Parathyroid adenoma (tissue), 2 donors: ENCODE data around the gene HSFX2.
"Not testable (repeated sequence)": the region's sequence is repeated elsewhere in the genome, so short reads cannot be mapped to it uniquely, and the experiment has no call there.

Experiments used
- H2AFZ ChIP-seq: fragments of 300-600 bp; sonication (generic); one replicate; pipeline ENCODE4 v1.7.0; 2017; ENCODE audit warnings: antibody characterized with exemption, mild to moderate bottlenecking
- H3K27ac ChIP-seq: fragments of 300-600 bp; sonication (generic); one replicate; pipeline ENCODE4 v1.7.0; 2017
- H3K27me3 ChIP-seq: fragments of 300-600 bp; sonication (generic); one replicate; pipeline ENCODE4 v1.7.0; 2017; ENCODE audit warnings: low read length; ENCODE audit not compliant: control insufficient read depth, insufficient read depth
- H3K36me3 ChIP-seq: fragments of 300-600 bp; sonication (generic); one replicate; pipeline ENCODE4 v1.7.0; 2017; ENCODE audit warnings: low read length; ENCODE audit not compliant: control insufficient read depth, insufficient read depth
- H3K4me1 ChIP-seq: fragments of 300-600 bp; sonication (generic); one replicate; pipeline ENCODE4 v1.7.0; 2017; ENCODE audit warnings: control low read depth
- H3K4me2 ChIP-seq: fragments of 300-600 bp; sonication (generic); one replicate; pipeline ENCODE4 v1.7.0; 2017; ENCODE audit warnings: low read length
- H3K4me3 ChIP-seq: fragments of 300-600 bp; sonication (generic); one replicate; pipeline ENCODE4 v1.7.0; 2017; ENCODE audit warnings: low read depth, low read length
- H3K79me2 ChIP-seq: fragments of 300-600 bp; sonication (generic); one replicate; pipeline ENCODE4 v1.7.0; 2017; ENCODE audit warnings: control low read depth
- H3K9ac ChIP-seq: fragments of 300-600 bp; sonication (generic); one replicate; pipeline ENCODE4 v1.7.0; 2017; ENCODE audit warnings: mild to moderate bottlenecking
- H3K9me3 ChIP-seq: fragments of 300-600 bp; sonication (generic); one replicate; pipeline ENCODE4 v1.7.0; 2017; ENCODE audit warnings: low read length; ENCODE audit not compliant: control insufficient read depth
- TF ChIP-seq, protein P1 (sequence below): fragments of 300-600 bp; sonication (generic); IDR thresholded peaks from one replicate; pipeline ENCODE4 v1.7.0; 2017; ENCODE audit warnings: antibody characterized with exemption, mild to moderate bottlenecking
- donor health status: primary hyperparathyroidism.

Gene HSFX2

DNA sequence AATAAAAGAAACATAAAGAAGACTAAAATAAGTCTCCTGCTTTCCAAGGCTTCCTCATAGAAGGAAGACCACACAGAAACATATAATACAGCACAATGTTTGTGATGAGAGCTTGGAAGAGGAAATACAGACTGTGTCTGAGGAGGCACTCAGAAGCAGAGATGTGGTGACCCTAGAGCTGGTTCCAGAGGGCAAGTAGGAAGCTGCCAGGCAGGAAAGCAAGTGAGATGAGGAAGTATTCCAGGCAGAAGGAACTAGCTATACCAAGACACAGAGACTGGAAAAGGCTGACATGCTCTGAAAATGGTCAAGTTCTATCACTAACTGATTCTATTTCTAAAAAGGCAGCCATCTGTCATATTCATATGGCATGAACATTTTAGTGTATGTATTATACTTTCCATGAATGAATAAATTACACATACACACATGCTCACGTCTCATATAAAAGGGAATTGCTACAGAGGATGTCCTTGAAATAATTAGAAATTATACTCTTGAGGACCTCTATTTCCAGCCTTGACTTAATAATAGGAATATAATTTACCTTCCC lies 16.6 kb upstream of the HSFX2 start:
- Histone ChIP-seq H2AFZ (no peak overlapping the region), H3K4me3 (no peak overlapping the region), H3K79me2 (peaks cover 8% of the 10 kb centered on the region), H3K27me3 (no peaks in the 10 kb centered on the region), H3K4me1 (no peaks in the 10 kb centered on the region), H3K4me2 (no peak overlapping the region), H3K9me3 (no peaks in the 10 kb centered on the region), H3K9ac (no peak overlapping the region), H3K27ac (no peak overlapping the region), H3K36me3 (no peaks in the 10 kb centered on the region)
- TF ChIP-seq, protein P1, sequence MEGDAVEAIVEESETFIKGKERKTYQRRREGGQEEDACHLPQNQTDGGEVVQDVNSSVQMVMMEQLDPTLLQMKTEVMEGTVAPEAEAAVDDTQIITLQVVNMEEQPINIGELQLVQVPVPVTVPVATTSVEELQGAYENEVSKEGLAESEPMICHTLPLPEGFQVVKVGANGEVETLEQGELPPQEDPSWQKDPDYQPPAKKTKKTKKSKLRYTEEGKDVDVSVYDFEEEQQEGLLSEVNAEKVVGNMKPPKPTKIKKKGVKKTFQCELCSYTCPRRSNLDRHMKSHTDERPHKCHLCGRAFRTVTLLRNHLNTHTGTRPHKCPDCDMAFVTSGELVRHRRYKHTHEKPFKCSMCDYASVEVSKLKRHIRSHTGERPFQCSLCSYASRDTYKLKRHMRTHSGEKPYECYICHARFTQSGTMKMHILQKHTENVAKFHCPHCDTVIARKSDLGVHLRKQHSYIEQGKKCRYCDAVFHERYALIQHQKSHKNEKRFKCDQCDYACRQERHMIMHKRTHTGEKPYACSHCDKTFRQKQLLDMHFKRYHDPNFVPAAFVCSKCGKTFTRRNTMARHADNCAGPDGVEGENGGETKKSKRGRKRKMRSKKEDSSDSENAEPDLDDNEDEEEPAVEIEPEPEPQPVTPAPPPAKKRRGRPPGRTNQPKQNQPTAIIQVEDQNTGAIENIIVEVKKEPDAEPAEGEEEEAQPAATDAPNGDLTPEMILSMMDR = no peak

GRCh38 chrX:149610511-149610910 lies 15.4 kb upstream of the HSFX2 start:
- no peak overlapping the region for H3K9ac ChIP-seq
- no peak overlapping the region for H3K27ac ChIP-seq
- H3K79me2 ChIP-seq = no peaks in the 10 kb centered on the region
- H3K4me2 ChIP-seq = no peak overlapping the region
- no peaks in the 10 kb centered on the region for H3K27me3 ChIP-seq
- H2AFZ ChIP-seq = no peak overlapping the region
- TF ChIP-seq, protein P1 = no peak
- no peaks in the 10 kb centered on the region for H3K9me3 ChIP-seq
- no peak overlapping the region for H3K4me3 ChIP-seq
- H3K36me3 ChIP-seq = no peaks in the 10 kb centered on the region
- no peaks in the 10 kb centered on the region for H3K4me1 ChIP-seq

GRCh38 chrX:149607699-149608098 lies 12.6 kb upstream of the HSFX2 start:
- Histone ChIP-seq H3K27me3 (no peaks in the 10 kb centered on the region), H3K4me3 (no peak overlapping the region), H3K27ac (no peak overlapping the region), H3K4me2 (no peak overlapping the region), H3K36me3 (no peaks in the 10 kb centered on the region), H3K9ac (no peak overlapping the region), H2AFZ (no peak overlapping the region), H3K4me1 (no peaks in the 10 kb centered on the region), H3K79me2 (no peaks in the 10 kb centered on the region), H3K9me3 (no peaks in the 10 kb centered on the region)
- TF ChIP-seq, protein P1 = no peak

DNA sequence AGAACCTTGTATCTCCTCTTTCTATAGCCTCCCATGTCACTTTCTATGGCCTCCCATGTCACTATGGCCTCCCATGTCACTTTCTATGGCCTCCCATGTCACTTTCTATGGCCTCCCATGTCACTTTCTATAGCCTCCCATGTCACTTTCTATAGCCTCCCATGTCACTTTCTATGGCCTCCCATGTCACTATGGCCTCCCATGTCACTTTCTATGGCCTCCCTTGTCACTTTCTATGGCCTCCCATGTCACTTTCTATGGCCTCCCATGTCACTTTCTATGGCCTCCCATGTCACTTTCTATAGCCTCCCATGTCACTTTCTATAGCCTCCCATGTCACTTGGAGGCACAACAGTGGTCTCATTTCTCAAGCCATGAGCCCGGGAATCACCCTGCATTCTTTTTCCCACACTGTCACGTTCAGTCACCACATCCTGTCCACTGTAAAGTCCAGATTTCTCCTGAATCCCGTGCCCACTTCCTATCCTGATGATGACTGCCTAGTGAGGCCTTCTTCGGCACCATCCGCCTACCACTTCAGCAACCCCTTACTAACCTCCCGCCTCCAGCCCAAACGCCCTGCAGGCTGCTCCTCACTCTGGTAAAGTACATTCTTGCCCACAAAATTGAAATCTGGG lies 10.3 kb upstream of the HSFX2 start:
- H3K79me2 ChIP-seq, H3K4me3 ChIP-seq, H3K27me3 ChIP-seq, H3K9me3 ChIP-seq, H3K27ac ChIP-seq, H2AFZ ChIP-seq, H3K36me3 ChIP-seq, H3K4me2 ChIP-seq, H3K4me1 ChIP-seq, H3K9ac ChIP-seq: not testable (repeated sequence)

DNA sequence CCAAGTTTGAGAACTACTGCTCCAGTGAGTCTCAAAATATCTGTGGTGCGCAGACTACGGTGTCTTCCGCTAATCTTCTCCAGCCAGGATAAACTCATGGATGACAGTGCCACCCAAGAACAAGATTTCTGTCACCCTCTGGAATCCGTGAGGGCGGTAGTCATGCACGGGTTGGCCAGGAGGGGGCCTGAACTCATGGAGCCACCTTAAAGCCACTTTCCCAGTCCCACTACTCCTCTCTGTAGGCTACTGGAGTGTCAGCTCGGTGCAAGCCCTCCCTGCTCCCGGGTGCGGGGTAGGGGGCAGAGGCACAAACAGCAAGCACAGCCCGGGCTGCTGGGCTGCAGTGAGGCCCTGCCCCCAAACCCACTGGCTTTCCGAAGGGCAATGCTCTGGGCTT lies 3.5 kb upstream of the HSFX2 start:
- not testable (repeated sequence) for H3K4me3 ChIP-seq, H2AFZ ChIP-seq, H3K27ac ChIP-seq, H3K9me3 ChIP-seq, H3K4me2 ChIP-seq, H3K9ac ChIP-seq, H3K36me3 ChIP-seq, H3K27me3 ChIP-seq, H3K79me2 ChIP-seq, H3K4me1 ChIP-seq

- H3K9me3 ChIP-seq, H3K27me3 ChIP-seq, H3K4me1 ChIP-seq: not testable (repeated sequence)
These were observed 829 bp upstream of the HSFX2 start for GRCh38 chrX:149595943-149596342.

DNA sequence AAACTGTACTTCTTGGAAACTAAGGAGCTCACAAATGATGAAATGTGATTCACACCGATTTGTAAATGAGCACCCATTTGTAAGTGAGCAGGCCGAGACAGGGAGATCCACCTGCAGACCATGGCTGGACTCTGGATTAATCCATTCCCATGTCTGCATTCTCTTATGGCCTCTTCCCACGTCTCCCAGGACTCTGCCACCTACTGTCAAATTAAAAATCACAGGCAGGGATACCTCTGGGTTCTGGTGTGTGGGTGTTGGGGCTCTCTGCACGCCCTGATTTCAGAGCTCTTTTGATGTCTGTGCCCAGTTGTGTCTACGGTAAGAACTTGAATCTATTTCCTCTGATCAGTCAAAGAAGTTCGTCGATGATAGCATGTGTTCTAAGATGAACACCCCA lies 4.1 kb downstream of the HSFX2 start:
- H3K79me2 ChIP-seq = not testable (repeated sequence)

More at GRCh38 chrX:149595943-149596342, 829 bp upstream of the HSFX2 start:
- not testable (repeated sequence) for H3K9ac ChIP-seq, H3K36me3 ChIP-seq, H3K27ac ChIP-seq, H3K4me2 ChIP-seq, H2AFZ ChIP-seq, H3K4me3 ChIP-seq, H3K79me2 ChIP-seq

GRCh38 chrX:149587359-149587758 lies 7.8 kb downstream of the HSFX2 start, which contains the start of gene MAGEA9B:
MAGEA9B (minus strand) TSS chrX:149587459; CDS start chrX:149583179, 4,280 bp downstream.
- not testable (repeated sequence) for H3K4me1 ChIP-seq, H3K9me3 ChIP-seq, H3K4me2 ChIP-seq, H3K79me2 ChIP-seq, H3K27me3 ChIP-seq, H3K36me3 ChIP-seq, H3K4me3 ChIP-seq, H3K27ac ChIP-seq, H3K9ac ChIP-seq, H2AFZ ChIP-seq

More for the DNA sequence above, 4.1 kb downstream of the HSFX2 start:
- H3K36me3 ChIP-seq, H3K4me2 ChIP-seq, H3K27ac ChIP-seq, H3K9me3 ChIP-seq, H3K9ac ChIP-seq, H3K4me1 ChIP-seq, H3K27me3 ChIP-seq, H2AFZ ChIP-seq, H3K4me3 ChIP-seq: not testable (repeated sequence)

DNA sequence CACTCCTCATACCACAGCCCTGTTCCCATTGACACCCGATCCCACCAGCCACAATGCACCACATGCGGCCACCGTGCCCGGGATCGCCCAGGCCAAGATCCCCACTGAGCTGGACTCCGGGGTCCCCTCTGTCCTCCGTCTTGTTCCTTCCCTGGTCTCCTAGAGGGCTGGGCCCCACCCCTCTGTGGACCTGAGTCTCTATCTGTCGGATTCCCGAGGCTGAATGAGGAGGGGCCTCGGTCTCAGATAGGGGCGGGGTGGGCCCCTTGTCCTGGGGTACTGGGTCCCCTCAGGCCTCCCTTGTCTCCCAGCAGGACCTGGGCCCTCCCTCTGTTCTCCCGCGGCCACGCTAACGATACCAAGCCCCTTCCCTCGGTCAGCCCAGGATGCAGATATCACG lies 9.5 kb downstream of the HSFX2 start:
- H3K79me2 ChIP-seq, H3K9ac ChIP-seq, H3K27ac ChIP-seq, H3K9me3 ChIP-seq, H3K27me3 ChIP-seq, H3K4me3 ChIP-seq, H2AFZ ChIP-seq, H3K36me3 ChIP-seq, H3K4me2 ChIP-seq, H3K4me1 ChIP-seq: not testable (repeated sequence)
